ENCODE measurements around the gene PEX11B. TPM values are rescaled to one million over a fixed set of nuclear protein-coding genes. Genes with fewer than 3 reads are reported as not detected.

Gene PEX11B
- total RNA-seq, 3 donors from 2014 or later (not counting 1 experiment from before 2014, with no cell fraction given) = 20.6 to 26.0 (median 24.9) TPM

GRCh38 chr1:145949219-145949618 is 30.7 kb upstream of the PEX11B start:
- H3K36me3 Mint-ChIP-seq = no peaks in the 10 kb centered on the region
- H3K4me1 ChIP-seq (ENCODE audit: control insufficient read depth, insufficient read depth, low read length) = peaks cover 9% of the 10 kb centered on the region
- H3K36me3 ChIP-seq (ENCODE audit: control insufficient read depth, insufficient read depth, low read length) = peaks cover 12% of the 10 kb centered on the region
- no peaks in the 10 kb centered on the region for H3K9me3 Mint-ChIP-seq
- no peak overlapping the region for H3K4me3 Mint-ChIP-seq
- H3K27ac Mint-ChIP-seq = peak overlapping the region in 1 of 2 donors; percentile 7
- H3K27ac ChIP-seq (ENCODE audit: low read length) = no peak overlapping the region
- H3K4me3 ChIP-seq (ENCODE audit: low read length) = no peak overlapping the region
- no peak for TF ChIP-seq CTCF (IDR thresholded peaks at IDR 0.05)
- H3K27me3 ChIP-seq (ENCODE audit: control insufficient read depth, insufficient read depth, low read length) = no peaks in the 10 kb centered on the region
- no peaks in the 10 kb centered on the region for H3K27me3 Mint-ChIP-seq (ENCODE audit: low read depth in 2 of 2)
- WGBS (ENCODE audit: insufficient coverage) = 98% methylated on average over 4 of the region's 4 CpGs
- no peaks in the 10 kb centered on the region for H3K9me3 ChIP-seq (ENCODE audit: control insufficient read depth, insufficient read depth, low read length)
- DNase-seq (no peak), ATAC-seq (no peak)
- peaks cover 18 to 49% of the 10 kb centered on the region in 2 donors for H3K4me1 Mint-ChIP-seq
- intact Hi-C loops (cut with micrococcal nuclease) = no loop called here

DNA sequence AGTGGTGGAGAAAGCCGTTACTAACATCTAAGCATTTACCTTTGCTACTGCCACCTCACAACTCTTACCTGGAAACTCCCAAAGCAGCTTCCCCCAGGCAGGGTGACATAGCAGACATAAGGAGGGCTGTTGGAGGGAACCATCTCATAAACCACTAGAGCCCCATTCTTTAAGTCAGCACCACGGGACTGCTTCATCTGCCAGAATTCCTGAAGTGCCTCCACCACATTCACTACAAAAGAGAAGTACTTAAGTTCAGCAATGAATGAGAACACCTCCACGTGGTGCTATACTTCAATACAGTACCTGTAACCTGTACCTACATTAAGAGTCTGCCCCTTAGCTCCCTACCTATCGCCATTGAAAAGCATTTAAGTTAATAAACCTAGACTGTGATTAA is 29.0 kb upstream of the PEX11B start:
- DNase-seq = no peak
- no peak for ATAC-seq
- Histone ChIP-seq H3K4me3 (ENCODE audit: low read length) (no peak overlapping the region), H3K36me3 (ENCODE audit: control insufficient read depth, insufficient read depth, low read length) (peaks cover 17% of the 10 kb centered on the region), H3K27ac (ENCODE audit: low read length) (no peak overlapping the region), H3K4me1 (ENCODE audit: control insufficient read depth, insufficient read depth, low read length) (peaks cover 9% of the 10 kb centered on the region), H3K9me3 (ENCODE audit: control insufficient read depth, insufficient read depth, low read length) (no peaks in the 10 kb centered on the region), H3K27me3 (ENCODE audit: control insufficient read depth, insufficient read depth, low read length) (no peaks in the 10 kb centered on the region)
- Mint-ChIP-seq H3K27ac (peak overlapping the region in 1 of 2 donors; percentile 50), H3K27me3 (ENCODE audit: low read depth in 2 of 2) (no peaks in the 10 kb centered on the region), H3K9me3 (no peaks in the 10 kb centered on the region), H3K4me1 (peaks cover 20 to 39% of the 10 kb centered on the region in 2 donors), H3K36me3 (peaks cover 7% of the 10 kb centered on the region), H3K4me3 (no peak overlapping the region)
- no peak for TF ChIP-seq CTCF (IDR thresholded peaks at IDR 0.05)
- 96% methylated on average over 4 of the region's 4 CpGs for WGBS (ENCODE audit: insufficient coverage)
- intact Hi-C loops (cut with micrococcal nuclease) = no loop called here

DNA sequence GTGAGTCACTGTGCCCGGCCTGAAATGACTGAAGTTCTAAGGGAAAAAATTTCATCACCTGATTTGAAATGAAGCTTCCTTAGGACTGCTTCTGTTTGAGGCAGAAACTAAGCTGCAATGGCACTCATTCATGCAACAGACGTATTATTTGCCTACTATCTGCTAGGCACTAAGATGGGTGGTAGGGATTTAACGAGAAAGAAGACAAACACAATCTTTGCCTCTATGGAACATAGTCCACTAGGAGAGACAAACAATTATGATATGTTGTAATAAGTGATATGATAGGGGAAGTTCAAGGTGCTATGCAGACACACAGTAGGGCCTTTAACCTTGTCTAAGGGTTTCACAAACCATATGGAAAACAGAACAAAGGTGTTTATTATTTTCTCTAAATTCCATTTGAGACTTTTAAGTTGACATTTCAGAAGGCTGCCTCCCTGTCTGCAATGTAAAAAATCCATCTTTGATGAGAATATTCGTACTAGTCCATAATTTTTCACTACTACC is 28.0 kb upstream of the PEX11B start:
- Histone ChIP-seq H3K36me3 (ENCODE audit: control insufficient read depth, insufficient read depth, low read length) (peaks cover 24% of the 10 kb centered on the region), H3K27me3 (ENCODE audit: control insufficient read depth, insufficient read depth, low read length) (no peaks in the 10 kb centered on the region), H3K4me1 (ENCODE audit: control insufficient read depth, insufficient read depth, low read length) (peaks cover 9% of the 10 kb centered on the region), H3K9me3 (ENCODE audit: control insufficient read depth, insufficient read depth, low read length) (no peaks in the 10 kb centered on the region), H3K27ac (ENCODE audit: low read length) (no peak overlapping the region), H3K4me3 (ENCODE audit: low read length) (no peak overlapping the region)
- intact Hi-C loops (cut with micrococcal nuclease) = no loop called here
- Mint-ChIP-seq H3K4me3 (no peak overlapping the region), H3K36me3 (peaks cover 14% of the 10 kb centered on the region), H3K27me3 (ENCODE audit: low read depth in 2 of 2) (no peaks in the 10 kb centered on the region), H3K4me1 (peaks cover 14 to 36% of the 10 kb centered on the region in 2 donors), H3K9me3 (no peaks in the 10 kb centered on the region), H3K27ac (no peak overlapping the region)
- TF ChIP-seq CTCF (IDR thresholded peaks at IDR 0.05) = no peak
- WGBS (ENCODE audit: insufficient coverage) = 100% methylated on average over 2 of the region's 4 CpGs
- no peak for DNase-seq
- ATAC-seq = no peak

DNA sequence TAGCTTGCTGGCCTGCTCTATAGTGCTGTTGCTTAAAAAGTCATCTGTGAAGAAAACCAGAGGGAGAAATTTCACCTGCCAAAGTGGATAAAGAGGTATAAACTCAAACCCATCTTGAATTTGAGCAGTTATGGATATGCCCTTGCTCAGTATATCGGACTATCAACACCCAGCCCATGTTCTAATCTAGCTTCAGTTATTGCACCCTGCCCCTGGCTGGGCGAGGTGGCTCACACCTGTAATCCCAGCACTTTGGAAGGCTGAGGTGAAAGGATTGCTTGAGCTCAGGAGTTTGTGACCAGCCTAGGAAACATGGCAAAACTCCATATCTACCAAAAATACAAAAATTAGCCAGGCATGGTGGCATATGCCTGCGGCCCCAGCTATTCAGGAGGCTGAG is 26.0 kb upstream of the PEX11B start:
- Histone ChIP-seq H3K9me3 (ENCODE audit: control insufficient read depth, insufficient read depth, low read length) (no peaks in the 10 kb centered on the region), H3K4me3 (ENCODE audit: low read length) (no peak overlapping the region), H3K36me3 (ENCODE audit: control insufficient read depth, insufficient read depth, low read length) (peaks cover 20% of the 10 kb centered on the region), H3K4me1 (ENCODE audit: control insufficient read depth, insufficient read depth, low read length) (no peaks in the 10 kb centered on the region), H3K27ac (ENCODE audit: low read length) (no peak overlapping the region), H3K27me3 (ENCODE audit: control insufficient read depth, insufficient read depth, low read length) (no peaks in the 10 kb centered on the region)
- ATAC-seq (no peak), DNase-seq (no peak)
- intact Hi-C loops (cut with micrococcal nuclease) = no loop called here
- Mint-ChIP-seq H3K4me3 (no peak overlapping the region), H3K27me3 (ENCODE audit: low read depth in 2 of 2) (no peaks in the 10 kb centered on the region), H3K36me3 (peaks cover 14% of the 10 kb centered on the region), H3K4me1 (peaks cover 11 to 18% of the 10 kb centered on the region in 2 donors), H3K27ac (no peak overlapping the region), H3K9me3 (no peaks in the 10 kb centered on the region)
- no peak for TF ChIP-seq CTCF (IDR thresholded peaks at IDR 0.05)
- 90% methylated on average over 3 of the region's 3 CpGs for WGBS (ENCODE audit: insufficient coverage)

Data from natural killer cell (primary cell).